H1 (cell line): ENCODE data around the gene RYR3. TPM values are rescaled to one million over a fixed set of nuclear protein-coding genes. Genes with fewer than 3 reads are reported as not detected.

ENCODE experiments used
- CTCF ChIA-PET: fragments of 300-600 bp; sonication (Branson Sonifier 250); formaldehyde crosslinking; loops from one replicate; lab custom pipeline; 2021; ENCODE audit not compliant: partially characterized antibody; lab: Charles Lee
- POLR2A ChIA-PET: fragments of 300-600 bp; sonication (Branson Sonifier 250); formaldehyde crosslinking; loops from one replicate; lab custom pipeline; 2021; ENCODE audit warnings: inconsistent platforms; ENCODE audit not compliant: partially characterized antibody; lab: Charles Lee
- DNase-seq, 2 experiments: peaks; one replicate each; pipeline versions ENCODE4 v3.0.0 to v3.0.0-alpha.2; 2010 to 2022; ENCODE audit warnings: low spot score in 2 of 2, low read depth in 1 of 2, mixed read lengths in 1 of 2
- FAIRE-seq: peaks from 2 replicates; lab custom pipeline; 2011; peaks lifted over from hg19 to GRCh38; lab: Jason Lieb, UNC
- H2AFZ ChIP-seq: 2 replicates; pipeline ENCODE4 v1.8.1; 2012; ENCODE audit warnings: low read length, inconsistent platforms
- H2AK5ac ChIP-seq: 2 replicates; pipeline ENCODE4 v1.6.1; 2013; ENCODE audit warnings: low read depth, low read length
- H2BK120ac ChIP-seq: replicated peaks from 2 replicates; pipeline ENCODE3; 2013; ENCODE audit warnings: low read depth, low read length, inconsistent platforms
- H2BK12ac ChIP-seq: 2 replicates; pipeline ENCODE4 v1.6.1; 2013; ENCODE audit warnings: low read depth, low read length
- H2BK15ac ChIP-seq: 2 replicates; pipeline ENCODE4 v1.6.1; 2013; ENCODE audit warnings: low read length
- H2BK20ac ChIP-seq: 2 replicates; pipeline ENCODE4 v1.6.1; 2013; ENCODE audit warnings: low read length
- H2BK5ac ChIP-seq: 2 replicates; pipeline ENCODE4 v1.6.1; 2013; ENCODE audit warnings: low read depth, low read length
- H3K14ac ChIP-seq: 2 replicates; pipeline ENCODE4 v1.6.1; 2013; ENCODE audit warnings: inconsistent platforms; ENCODE audit not compliant: insufficient read length
- H3K18ac ChIP-seq: 2 replicates; pipeline ENCODE4 v1.6.1; 2013; ENCODE audit warnings: low read length; ENCODE audit errors: extremely low read depth
- H3K23ac ChIP-seq: 2 replicates; pipeline ENCODE4 v1.6.1; 2013; ENCODE audit warnings: inconsistent platforms; ENCODE audit not compliant: insufficient read length
- H3K23me2 ChIP-seq: 2 replicates; pipeline ENCODE4 v1.6.1; 2013; ENCODE audit warnings: low read depth, low read length
- H3K27ac ChIP-seq: 2 replicates; pipeline ENCODE4 v1.6.1; 2011; ENCODE audit warnings: low read depth, low read length, inconsistent platforms
- H3K27me3 ChIP-seq, 4 experiments: replicated peaks in 1 of 4; 1 replicate in 1 of 4; 2 replicates in 3 of 4; pipeline versions ENCODE4 v1.6.1 to v1.8.1; 2011 to 2013; ENCODE audit warnings: low read length in 3 of 4, mild to moderate bottlenecking in 3 of 4, inconsistent platforms in 2 of 4, mixed read lengths in 2 of 4, moderate library complexity in 1 of 4; ENCODE audit not compliant: control insufficient read depth in 3 of 4, insufficient read depth in 3 of 4; ENCODE audit errors: extremely low read depth in 1 of 4
- H3K36me3 ChIP-seq, 4 experiments: 2 replicates each; pipeline versions ENCODE4 v1.6.1 to v1.8.1; 2011 to 2013; ENCODE audit warnings: mild to moderate bottlenecking in 4 of 4, low read length in 3 of 4, moderate library complexity in 2 of 4, control low read depth in 1 of 4, inconsistent platforms in 1 of 4; ENCODE audit not compliant: insufficient read depth in 4 of 4, control insufficient read depth in 2 of 4
- H3K4ac ChIP-seq: replicated peaks from 2 replicates; pipeline ENCODE3; 2013; ENCODE audit warnings: low read length, low read depth, mixed read lengths, inconsistent platforms; ENCODE audit not compliant: insufficient read length
- H3K4me1 ChIP-seq, 4 experiments: replicated peaks in 1 of 4; 1 replicate in 1 of 4; 2 replicates in 3 of 4; pipeline versions ENCODE4 v1.6.1 to v1.8.1; 2011 to 2013; ENCODE audit warnings: low read length in 3 of 4, inconsistent platforms in 2 of 4, mixed read lengths in 1 of 4; ENCODE audit not compliant: insufficient read depth in 4 of 4, control insufficient read depth in 3 of 4
- H3K4me2 ChIP-seq, 2 experiments: 2 replicates each; pipeline versions ENCODE4 v1.6.1 to v1.8.1; 2011 to 2013; ENCODE audit warnings: low read depth in 2 of 2, low read length in 2 of 2, control low read depth in 1 of 2, inconsistent platforms in 1 of 2, mild to moderate bottlenecking in 1 of 2; ENCODE audit not compliant: insufficient read depth in 1 of 2
- H3K4me3 ChIP-seq, 4 experiments: fragments of 200-600, 300-600 bp in 1 of 4; sonication (generic), shearing (Covaris generic), sonication (Bioruptor Twin) in 1 of 4; 2 replicates each; pipeline versions ENCODE4 v1.5.1 to v1.8.1; 2011 to 2016; ENCODE audit warnings: low read length in 4 of 4, low read depth in 3 of 4, control low read depth in 2 of 4, inconsistent platforms in 2 of 4, mild to moderate bottlenecking in 2 of 4, mixed read lengths in 1 of 4, moderate library complexity in 1 of 4; ENCODE audit not compliant: insufficient read depth in 2 of 4; ENCODE audit errors: extremely low read depth in 1 of 4
- H3K56ac ChIP-seq: replicated peaks from 2 replicates; pipeline ENCODE3; 2013; ENCODE audit warnings: low read depth, mild to moderate bottlenecking, mixed read lengths, low read length, inconsistent platforms; ENCODE audit not compliant: insufficient read length
- H3K79me1 ChIP-seq: 2 replicates; pipeline ENCODE4 v1.6.1; 2013; ENCODE audit warnings: low read depth, low read length, control low read depth
- H3K79me2 ChIP-seq, 2 experiments: 2 replicates each; pipeline versions ENCODE4 v1.6.1 to v1.8.1; 2012 to 2013; ENCODE audit warnings: low read length in 2 of 2, mild to moderate bottlenecking in 2 of 2, inconsistent platforms in 1 of 2; ENCODE audit not compliant: insufficient read depth in 2 of 2, control insufficient read depth in 1 of 2
- H3K9ac ChIP-seq, 4 experiments: replicated peaks in 1 of 4; 1 replicate in 1 of 4; 2 replicates in 3 of 4; pipeline versions ENCODE4 v1.6.1 to v1.8.1; 2011 to 2013; ENCODE audit warnings: low read depth in 3 of 4, low read length in 3 of 4, control low read depth in 2 of 4, mild to moderate bottlenecking in 2 of 4, moderate library complexity in 2 of 4, inconsistent platforms in 1 of 4; ENCODE audit errors: extremely low read depth in 1 of 4
- H3K9me3 ChIP-seq, 2 experiments: 2 replicates each; pipeline versions ENCODE4 v1.6.1 to v1.8.1; 2012 to 2013; ENCODE audit warnings: mild to moderate bottlenecking in 2 of 2, moderate library complexity in 2 of 2, control low read depth in 1 of 2, inconsistent platforms in 1 of 2, low read depth in 1 of 2, low read length in 1 of 2, mixed read lengths in 1 of 2; ENCODE audit not compliant: insufficient read depth in 2 of 2
- H4K20me1 ChIP-seq, 2 experiments: replicated peaks in 1 of 2; 2 replicates each; pipeline versions ENCODE3 to v1.8.1; 2011 to 2013; ENCODE audit warnings: inconsistent platforms in 2 of 2, low read length in 2 of 2, mild to moderate bottlenecking in 1 of 2; ENCODE audit not compliant: insufficient read depth in 2 of 2, control insufficient read depth in 1 of 2
- H4K5ac ChIP-seq: 2 replicates; pipeline ENCODE4 v1.6.1; 2013; ENCODE audit warnings: low read length, low read depth, mixed read lengths, inconsistent platforms; ENCODE audit not compliant: insufficient read length
- H4K8ac ChIP-seq: 2 replicates; pipeline ENCODE4 v1.8.0; 2013; ENCODE audit warnings: mild to moderate bottlenecking, moderate library complexity, low read length, inconsistent platforms; ENCODE audit not compliant: insufficient read depth; ENCODE audit errors: extremely low read depth
- H4K91ac ChIP-seq: replicated peaks from 2 replicates; pipeline ENCODE3; 2013; ENCODE audit warnings: low read length, mixed read lengths, inconsistent platforms; ENCODE audit not compliant: insufficient read length
- ATF3 ChIP-seq: IDR thresholded peaks from 2 replicates; pipeline ENCODE4 v1.6.1; 2011; ENCODE audit warnings: low read depth, mild to moderate bottlenecking, low read length; ENCODE audit not compliant: insufficient read depth
- CBX5 ChIP-seq: fragments of 300-800, 300-1000 bp; sonication (generic); IDR thresholded peaks from 2 replicates; pipeline ENCODE4 v1.7.1; 2016; ENCODE audit warnings: antibody characterized with exemption, low read length, low read depth
- JUN ChIP-seq: IDR thresholded peaks from 2 replicates; pipeline ENCODE4 v1.6.1; 2011; ENCODE audit warnings: low read depth, mild to moderate bottlenecking, improper control_type of control experiment, low read length
- JUND ChIP-seq: IDR thresholded peaks from 2 replicates; pipeline ENCODE4 v1.6.1; 2011; ENCODE audit warnings: mild to moderate bottlenecking, improper control_type of control experiment, low read length
- KDM5A ChIP-seq: fragments of 200-600 bp; IDR thresholded peaks from 2 replicates; pipeline ENCODE4 v1.7.1; 2012; ENCODE audit warnings: mild to moderate bottlenecking, low read length, inconsistent platforms, mixed read lengths
- RAD21 ChIP-seq, 2 experiments: IDR thresholded peaks in 1 of 2; conservative IDR thresholded peaks in 1 of 2; 2 replicates each; pipeline ENCODE4 v1.6.1; 2011; ENCODE audit warnings: low read depth in 2 of 2, low read length in 2 of 2, improper control_type of control experiment in 1 of 2, inconsistent platforms in 1 of 2, mild to moderate bottlenecking in 1 of 2, moderate library complexity in 1 of 2
- RNF2 ChIP-seq: fragments of 200-900, 300-1000 bp; sonication (generic); IDR thresholded peaks from 2 replicates; pipeline ENCODE4 v1.7.1; 2016; ENCODE audit warnings: borderline replicate concordance, low read depth, mild to moderate bottlenecking, antibody characterized with exemption, low read length; ENCODE audit not compliant: poor library complexity, severe bottlenecking; ENCODE audit errors: missing control alignments
- RXRA ChIP-seq: IDR thresholded peaks from 2 replicates; pipeline ENCODE4 v1.6.1; 2011; ENCODE audit warnings: low read depth, mild to moderate bottlenecking, low read length, moderate library complexity; ENCODE audit not compliant: insufficient read depth
- SIRT6 ChIP-seq: IDR thresholded peaks from one replicate; pipeline ENCODE4 v1.7.1; 2012; ENCODE audit warnings: low read length, inconsistent platforms
- SIX5 ChIP-seq: IDR thresholded peaks from 2 replicates; pipeline ENCODE4 v1.6.1; 2011; ENCODE audit warnings: mild to moderate bottlenecking, low read depth, low read length
- SP4 ChIP-seq: IDR thresholded peaks from 2 replicates; pipeline ENCODE4 v1.6.1; 2012; ENCODE audit warnings: low read length, inconsistent platforms
- TEAD4 ChIP-seq: IDR thresholded peaks from 2 replicates; pipeline ENCODE4 v1.6.1; 2012; ENCODE audit warnings: low read depth, low read length, inconsistent platforms, mixed read lengths
- WGBS, 2 experiments: shearing (Covaris generic) in 1 of 2; methylation state at CpG; one replicate each; pipeline versions ENCODE4 v1.1.6 to v1.1.7; 2013 to 2015; ENCODE audit warnings: low lambda C conversion rate in 2 of 2, mixed read lengths in 2 of 2, inconsistent platforms in 1 of 2, low coverage in 1 of 2, missing lambda C conversion rate in 1 of 2; ENCODE audit not compliant: insufficient replicate concordance in 2 of 2, insufficient coverage in 1 of 2, insufficient read length in 1 of 2; ENCODE audit errors: extremely low coverage in 1 of 2, missing lambda C conversion rate in 1 of 2; 5-methylcytosine and 5-hydroxymethylcytosine counted together
- polyA plus RNA-seq, 7 experiments: library from polyadenylated mRNA; depleted of rRNA in 3 of 7; stranded (reverse) in 5 of 7; unstranded in 2 of 7; fragments of >200 nt in 5 of 7; fragments of 200-250 nt in 2 of 7; gene quantifications; 1 replicate in 5 of 7; 2 replicates in 1 of 7; 4 replicates in 1 of 7; pipeline versions ENCODE4 v1.2.1 to v1.2.3, GENCODE V29; 2011 to 2013; ENCODE audit warnings: missing spikeins in 2 of 7, mixed read lengths in 2 of 7
- total RNA-seq: library from RNA; stranded (reverse); fragmentation: NEBNext Ultra II Directional; extraction: Animal tissue kit (Norgen Biotek cat#: 25700); gene quantifications from 2 replicates; pipeline ENCODE4 v1.2.1, GENCODE V29; 2021
- TF ChIP-seq, protein P1 (sequence below): IDR thresholded peaks from 2 replicates; pipeline ENCODE4 v1.6.1; 2011; ENCODE audit warnings: low read length, improper control_type of control experiment

The RYR3 gene
- total and polyA plus RNA-seq, 2 of the 8 experiments (the other 6 are each of a cell fraction or from before 2014, with no cell fraction given) = 0.33 to 3.4 TPM

GRCh38 chr15:33370623-33371020 is 59.9 kb downstream of the RYR3 start:
- Histone ChIP-seq H3K23me2 (no peaks in the 10 kb centered on the region), H3K36me3 (no peaks in the 10 kb centered on the region), H3K9me3 (no peaks in the 10 kb centered on the region), H3K14ac (no peak overlapping the region), H2BK15ac (no peak overlapping the region), H3K23ac (no peak overlapping the region), H3K27me3 (no peaks in the 10 kb centered on the region), H2AK5ac (no peak overlapping the region), H2BK12ac (no peak overlapping the region), H3K9ac (no peak overlapping the region), H3K4me1 (no peaks in the 10 kb centered on the region), H2AFZ (no peak overlapping the region), H4K8ac (no peak overlapping the region), H3K18ac (no peak overlapping the region), H3K79me2 (no peaks in the 10 kb centered on the region), H4K91ac (no peak overlapping the region), H2BK5ac (no peak overlapping the region), H2BK120ac (no peak overlapping the region), H3K79me1 (no peaks in the 10 kb centered on the region), H3K4ac (no peak overlapping the region), H3K27ac (no peak overlapping the region), H3K4me3 (no peak overlapping the region), H4K5ac (no peak overlapping the region), H3K56ac (no peak overlapping the region), H3K4me2 (no peak overlapping the region), H2BK20ac (no peak overlapping the region), H4K20me1 (no peaks in the 10 kb centered on the region)
- ChIA-PET POLR2A (no interaction called here), CTCF (interaction anchor here (0.6 kb wide), 1 partner anchor 141 kb away, joined by 3 read pairs; no protein-coding TSS in a partner anchor)
- DNase-seq (no peak), FAIRE-seq (no peak)
- 93% methylated on average over 3 of the region's 3 CpGs; no CpG with 5 or more reads in 1 of the 2 experiments for WGBS, 2 experiments
- TF ChIP-seq SIX5 (no peak), RNF2 (no peak), JUND (no peak), TEAD4 (no peak), JUN (no peak), SP4 (no peak), RXRA (no peak), RAD21 (IDR thresholded peaks at IDR 0.05 in 1 of 2, conservative IDR thresholded peaks at IDR 0.05 in 1 of 2; ENCODE audit: low read depth in 2 of 2, low read length in 2 of 2) (no peak), CBX5 (no peak), SIRT6 (no peak), KDM5A (no peak), ATF3 (no peak)
- TF ChIP-seq, protein P1, sequence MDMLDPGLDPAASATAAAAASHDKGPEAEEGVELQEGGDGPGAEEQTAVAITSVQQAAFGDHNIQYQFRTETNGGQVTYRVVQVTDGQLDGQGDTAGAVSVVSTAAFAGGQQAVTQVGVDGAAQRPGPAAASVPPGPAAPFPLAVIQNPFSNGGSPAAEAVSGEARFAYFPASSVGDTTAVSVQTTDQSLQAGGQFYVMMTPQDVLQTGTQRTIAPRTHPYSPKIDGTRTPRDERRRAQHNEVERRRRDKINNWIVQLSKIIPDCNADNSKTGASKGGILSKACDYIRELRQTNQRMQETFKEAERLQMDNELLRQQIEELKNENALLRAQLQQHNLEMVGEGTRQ = no peak
